Measurements from ENCODE around the gene ADAMTSL3. TPM values are rescaled to one million over a fixed set of nuclear protein-coding genes. Genes with fewer than 3 reads are reported as not detected.

ADAMTSL3 gene
- total and polyA plus RNA-seq, 2 of the 4 experiments (the other 2 are of a cell fraction) = under 0.01 to 0.02 TPM

- ChIA-PET CTCF (no interaction called here), POLR2A (ENCODE audit: unreplicated experiment) (no interaction called here)
- H3K4ac ChIP-seq (ENCODE audit: low read depth, low read length) = no peak overlapping the region
- no peak overlapping the region for H3K23ac ChIP-seq (ENCODE audit: low read depth, low read length)
- H3K27ac ChIP-seq (ENCODE audit: insufficient read depth, low read length) = no peak overlapping the region
- H4K8ac ChIP-seq (ENCODE audit: low read depth in 2 of 2, low read length in 2 of 2) = no peak overlapping the region
- no peaks in the 10 kb centered on the region for H3K4me1 ChIP-seq (ENCODE audit: control insufficient read depth, insufficient read depth, low read length)
- no peak overlapping the region for H2AFZ ChIP-seq (replicated peaks; ENCODE audit: low read length, poor library complexity)
- H3K9me1 ChIP-seq (ENCODE audit: insufficient read depth, low read length) = no peaks in the 10 kb centered on the region
- no peak overlapping the region for H2BK5ac ChIP-seq (ENCODE audit: low read depth, low read length, poor library complexity, severe bottlenecking)
- no peak overlapping the region for H3K14ac ChIP-seq (replicated peaks; ENCODE audit: low read depth, low read length)
- dilution Hi-C loops (cut with HindIII; ENCODE audit: low sequenced_read_pairs, unreplicated experiment) (no loop called here), in situ Hi-C loops (cut with MboI; ENCODE audit: low sequenced_read_pairs) (no loop called here), intact Hi-C loops (cut with micrococcal nuclease) (no loop called here)
- no peak for TF ChIP-seq ELK1 (IDR thresholded peaks at IDR 0.05; ENCODE audit: borderline replicate concordance, low read depth, low read length)
- TF ChIP-seq MXI1 (IDR thresholded peaks at IDR 0.05; ENCODE audit: borderline replicate concordance, low read depth, low read length) = no peak
- no peak for TF ChIP-seq MAZ (IDR thresholded peaks at IDR 0.05; ENCODE audit: borderline replicate concordance, low read depth, low read length)
- no peak for TF ChIP-seq RAD21 (IDR thresholded peaks at IDR 0.05; ENCODE audit: low read length)
- ATAC-seq (ENCODE audit: low read depth) (no peak), DNase-seq (no peak)
- no peak overlapping the region for H2AK9ac ChIP-seq (replicated peaks; ENCODE audit: low read depth, low read length, poor library complexity)
- H3K36me3 ChIP-seq (ENCODE audit: control insufficient read depth, insufficient read depth, low read length) = no peaks in the 10 kb centered on the region
- no peak overlapping the region for H2BK120ac ChIP-seq (ENCODE audit: low read depth, low read length)
- H2BK20ac ChIP-seq (ENCODE audit: low read depth, low read length) = no peak overlapping the region
- H3K27me3 ChIP-seq (ENCODE audit: control insufficient read depth, insufficient read depth, low read length) = no peaks in the 10 kb centered on the region
- no peak overlapping the region for H4K91ac ChIP-seq (ENCODE audit: insufficient read depth, low read depth, low read length)
- WGBS, 2 experiments (ENCODE audit: extremely low coverage in 2 of 2, insufficient read length in 1 of 2) = no CpG with 5 or more reads among the region's 2 CpGs
- H4K20me1 ChIP-seq (ENCODE audit: insufficient read depth, low read length) = no peaks in the 10 kb centered on the region
- no peak overlapping the region for H2BK15ac ChIP-seq (ENCODE audit: low read depth, low read length)
- H3K9me3 ChIP-seq (ENCODE audit: control insufficient read depth, insufficient read depth, low read length) = peaks cover 7% of the 10 kb centered on the region; the same call in 1 of the 2 replicates
- no peak overlapping the region for H3K56ac ChIP-seq (ENCODE audit: extremely low read depth, insufficient read depth, low read length)
- H3K79me1 ChIP-seq (ENCODE audit: low read depth in 1 of 2, low read length in 2 of 2) = no peaks in the 10 kb centered on the region
- H3K4me3 ChIP-seq (ENCODE audit: insufficient read depth, low read depth, low read length) = no peak overlapping the region
- H3K9ac ChIP-seq (ENCODE audit: low read depth, low read length) = no peak overlapping the region
- H3K18ac ChIP-seq (ENCODE audit: low read depth, low read length) = no peak overlapping the region
- no peak overlapping the region for H2AK5ac ChIP-seq (ENCODE audit: low read depth, low read length)
- H4K5ac ChIP-seq (ENCODE audit: low read depth, low read length) = no peak overlapping the region
- no TSS peak for BruUV-seq (replicated peaks)
- no peak overlapping the region for H3K4me2 ChIP-seq (ENCODE audit: low read depth, low read length)
These were observed 40.2 kb upstream of the ADAMTSL3 start for GRCh38 chr15:83613714-83614113.
